ENCODE measurements around the gene EEF1A1.
"Not testable (repeated sequence)": the region's sequence is repeated elsewhere in the genome, so short reads cannot be mapped to it uniquely, and the experiment has no call there.

EEF1A1 gene
- 9,341 to 10,160 reads per million in 2 donors for total RNA-seq

DNA sequence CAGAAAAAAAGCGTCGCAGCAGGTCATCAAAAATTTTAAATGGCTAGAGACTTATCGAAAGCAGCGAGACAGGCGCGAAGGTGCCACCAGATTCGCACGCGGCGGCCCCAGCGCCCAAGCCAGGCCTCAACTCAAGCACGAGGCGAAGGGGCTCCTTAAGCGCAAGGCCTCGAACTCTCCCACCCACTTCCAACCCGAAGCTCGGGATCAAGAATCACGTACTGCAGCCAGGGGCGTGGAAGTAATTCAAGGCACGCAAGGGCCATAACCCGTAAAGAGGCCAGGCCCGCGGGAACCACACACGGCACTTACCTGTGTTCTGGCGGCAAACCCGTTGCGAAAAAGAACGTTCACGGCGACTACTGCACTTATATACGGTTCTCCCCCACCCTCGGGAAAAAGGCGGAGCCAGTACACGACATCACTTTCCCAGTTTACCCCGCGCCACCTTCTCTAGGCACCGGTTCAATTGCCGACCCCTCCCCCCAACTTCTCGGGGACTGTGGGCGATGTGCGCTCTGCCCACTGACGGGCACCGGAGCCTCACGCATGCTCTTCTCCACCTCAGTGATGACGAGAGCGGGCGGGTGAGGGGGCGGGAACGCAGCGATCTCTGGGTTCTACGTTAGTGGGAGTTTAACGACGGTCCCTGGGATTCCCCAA lies at the start of gene EEF1A1:
Gene EEF1A1, minus strand, starts transcription at position 345 of the 663 bp plus-strand sequence. CDS start 1,006 bp downstream, outside the sequence.
- peak; percentile 92 for DNase-seq

- DNase-seq, result no peak
Observed at GRCh38 chr6:73569121-73569520, 48.3 kb upstream of the EEF1A1 start.

GRCh38 chr6:73566954-73567591 lies 46.2 kb upstream of the EEF1A1 start:
- DNase-seq, result no peak

- not testable (repeated sequence) for DNase-seq
Observed at GRCh38 chr6:73566486-73566871, 45.6 kb upstream of the EEF1A1 start.

DNA sequence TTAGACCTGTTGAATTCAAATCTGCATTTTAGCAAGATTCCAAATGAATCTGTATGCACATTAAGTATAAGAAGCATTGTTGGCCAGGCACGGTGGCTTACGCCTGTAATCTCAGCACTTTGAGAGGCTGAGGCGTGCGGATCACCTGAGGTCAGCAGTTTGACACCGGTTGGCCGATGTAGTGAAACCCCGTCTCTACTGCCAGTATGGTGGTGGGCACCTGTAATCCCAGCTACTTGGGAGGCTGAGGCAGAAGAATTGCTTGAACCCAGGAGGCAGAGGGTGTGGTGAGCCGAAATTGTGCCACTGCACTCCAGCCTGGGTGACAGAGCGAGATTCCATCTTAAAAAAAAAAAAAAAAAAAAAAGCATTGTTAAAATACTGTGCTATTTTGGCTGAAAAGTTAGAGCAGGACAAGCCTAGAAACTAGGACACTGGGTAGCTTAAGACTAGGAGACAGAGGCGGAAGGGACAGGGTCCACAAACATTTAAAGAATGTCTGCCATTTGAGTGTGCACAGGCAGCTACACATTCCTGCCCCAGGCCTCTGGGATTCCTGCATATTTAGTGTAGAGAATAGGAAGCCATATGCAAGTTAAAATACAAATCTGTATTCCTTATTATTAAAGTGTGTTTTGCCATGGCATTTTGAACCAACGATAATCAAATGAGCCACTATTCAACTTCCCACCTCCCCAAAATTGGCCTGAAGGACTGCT lies 45.1 kb upstream of the EEF1A1 start:
- no peak for DNase-seq

DNA sequence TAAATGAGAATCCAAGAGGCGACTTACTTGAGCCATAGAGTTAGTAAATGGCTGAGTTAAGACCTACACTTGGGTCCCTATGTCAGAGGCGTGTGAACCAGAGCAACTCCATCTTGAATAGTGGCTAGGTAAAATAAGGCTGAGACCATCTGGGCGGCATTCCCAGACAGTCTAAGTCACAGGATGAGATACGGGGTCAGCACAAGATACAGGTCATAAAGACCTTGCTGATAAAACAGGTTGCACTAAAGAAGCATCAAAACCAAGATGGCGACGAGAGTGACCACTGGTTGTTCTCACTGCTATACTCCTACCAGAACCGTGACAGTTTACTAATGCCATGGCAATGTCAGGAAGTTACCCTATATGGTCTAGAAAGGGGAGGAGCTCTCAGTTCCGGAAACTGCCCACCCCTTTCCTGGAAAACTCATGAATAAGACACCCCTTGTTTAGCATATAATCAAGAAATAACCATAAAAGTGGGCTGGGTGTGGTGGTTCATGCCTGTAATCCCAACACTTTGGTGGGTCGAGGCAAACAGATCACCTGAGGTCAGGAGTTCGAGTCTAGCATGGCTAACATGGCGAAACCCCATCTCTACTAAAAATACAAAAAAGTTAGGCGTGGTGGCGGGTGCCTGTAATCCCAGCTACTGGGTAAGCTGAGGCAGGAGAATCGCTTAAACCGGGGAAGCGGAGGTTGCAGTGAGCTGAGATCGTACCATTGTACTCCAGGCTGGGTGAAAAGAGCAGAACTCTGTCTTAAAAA lies 43.9 kb upstream of the EEF1A1 start:
- DNase-seq, result no peak

DNA sequence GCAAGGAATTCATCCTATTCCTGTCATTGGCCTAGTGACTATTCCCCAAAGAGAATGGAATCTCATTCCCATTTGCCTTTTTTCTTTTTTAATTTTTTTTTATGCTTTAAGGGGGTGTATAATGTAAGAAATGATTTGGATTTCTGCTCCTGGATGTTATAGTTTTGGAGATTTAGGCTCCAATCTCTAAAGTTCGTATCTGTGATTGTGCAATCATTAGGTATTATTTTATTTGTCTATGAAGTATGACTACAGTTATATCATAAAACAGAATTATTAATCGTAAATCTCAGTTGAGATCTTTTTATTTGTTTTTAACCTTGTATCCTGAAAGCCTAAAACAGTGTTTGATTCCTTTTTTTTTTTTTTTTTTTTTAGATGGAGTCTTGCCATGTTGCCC lies 41.7 kb upstream of the EEF1A1 start:
- DNase-seq, result no peak

DNA sequence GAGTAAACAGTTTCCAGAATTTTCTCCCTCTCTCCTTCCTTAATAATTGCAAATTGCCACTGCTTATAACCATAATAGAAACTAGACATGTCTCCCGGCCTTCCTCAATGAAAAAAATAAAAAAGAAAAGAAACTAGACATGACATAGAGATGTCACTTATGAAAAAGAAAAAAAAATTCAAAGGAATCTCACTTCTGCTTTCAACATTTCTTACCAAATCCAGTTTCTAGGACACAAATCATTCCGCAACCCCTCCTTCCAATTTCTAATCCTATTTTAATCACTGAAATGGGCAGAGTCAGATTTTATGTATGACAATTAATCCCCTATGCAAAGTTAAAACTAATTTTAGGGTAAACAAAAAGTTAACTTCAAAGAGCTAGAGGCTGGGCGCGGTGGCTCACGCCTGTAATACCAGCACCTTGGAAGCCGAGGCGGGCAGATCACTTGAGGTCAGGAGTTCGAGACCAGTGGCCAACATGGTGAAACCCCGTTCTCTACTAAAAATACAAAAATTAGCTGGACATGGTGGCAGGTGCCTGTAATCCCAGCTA lies 40.1 kb upstream of the EEF1A1 start:
- no peak for DNase-seq

DNA sequence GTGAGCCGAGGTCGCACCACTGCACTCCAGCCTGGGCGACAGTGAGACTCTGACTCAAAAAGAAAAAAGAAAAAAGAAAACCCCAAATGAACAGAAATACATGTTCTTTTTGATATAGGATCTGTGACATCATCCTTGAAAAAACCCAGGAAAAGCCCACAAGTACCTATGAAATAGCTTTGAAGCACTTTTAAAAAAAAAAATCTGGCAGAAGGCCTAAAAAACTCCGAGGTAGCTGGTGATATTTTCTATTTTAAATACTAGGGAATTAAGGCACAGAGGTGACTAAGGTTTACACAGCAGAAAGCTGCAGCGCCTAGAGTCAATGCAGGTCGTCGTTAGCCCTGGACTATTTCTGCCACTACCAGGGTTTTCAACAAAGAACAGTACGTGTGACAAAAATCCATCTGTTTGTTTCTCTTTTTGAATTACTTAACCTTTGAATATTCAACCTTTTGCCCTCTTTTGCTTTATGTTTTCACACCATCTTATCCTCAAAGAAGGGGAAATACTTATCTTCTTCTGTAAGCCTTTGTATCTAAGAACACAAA lies 39.4 kb upstream of the EEF1A1 start:
- DNase-seq, result no peak

GRCh38 chr6:73559399-73559794 lies 38.6 kb upstream of the EEF1A1 start:
- DNase-seq, result not testable (repeated sequence)

DNA sequence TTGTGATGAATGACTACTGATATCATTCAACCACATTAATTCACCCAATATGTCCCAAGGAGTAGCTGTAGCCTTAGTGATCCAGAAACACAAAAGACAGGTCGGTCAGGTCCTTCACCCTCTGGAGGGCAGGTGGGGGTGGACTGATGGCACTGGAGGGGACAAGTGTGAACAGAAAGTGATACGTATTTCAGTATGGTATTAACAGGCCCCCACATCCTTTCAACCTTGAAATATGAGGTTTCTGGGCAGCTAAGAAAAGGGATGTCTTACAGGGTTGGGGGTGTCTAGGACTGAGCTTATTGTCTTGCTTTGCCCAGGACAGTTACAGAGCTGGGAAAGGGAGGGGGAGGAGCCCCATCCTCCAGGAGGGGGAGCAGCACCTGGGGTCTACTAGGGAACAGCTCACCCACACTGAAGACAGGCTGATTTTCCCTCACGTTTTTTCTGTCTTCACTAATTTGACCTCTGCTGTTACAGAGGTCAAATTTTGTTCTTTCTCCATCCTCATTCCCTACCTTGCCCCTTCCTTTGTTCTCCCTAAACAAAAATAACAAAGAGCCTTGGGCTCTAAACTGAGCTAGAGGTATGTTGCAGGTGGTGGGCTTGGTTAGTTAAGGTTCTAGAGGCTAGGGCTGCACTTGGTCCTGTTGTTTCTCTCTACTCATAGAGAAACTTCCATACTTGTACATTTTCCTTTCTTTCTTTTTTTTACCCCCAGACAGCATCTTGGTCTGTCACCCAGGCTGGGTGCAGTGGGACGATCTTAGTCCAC lies 38.0 kb upstream of the EEF1A1 start:
- no peak for DNase-seq

- DNase-seq, result no peak
Observed at GRCh38 chr6:73556836-73557235, 36.0 kb upstream of the EEF1A1 start.

DNA sequence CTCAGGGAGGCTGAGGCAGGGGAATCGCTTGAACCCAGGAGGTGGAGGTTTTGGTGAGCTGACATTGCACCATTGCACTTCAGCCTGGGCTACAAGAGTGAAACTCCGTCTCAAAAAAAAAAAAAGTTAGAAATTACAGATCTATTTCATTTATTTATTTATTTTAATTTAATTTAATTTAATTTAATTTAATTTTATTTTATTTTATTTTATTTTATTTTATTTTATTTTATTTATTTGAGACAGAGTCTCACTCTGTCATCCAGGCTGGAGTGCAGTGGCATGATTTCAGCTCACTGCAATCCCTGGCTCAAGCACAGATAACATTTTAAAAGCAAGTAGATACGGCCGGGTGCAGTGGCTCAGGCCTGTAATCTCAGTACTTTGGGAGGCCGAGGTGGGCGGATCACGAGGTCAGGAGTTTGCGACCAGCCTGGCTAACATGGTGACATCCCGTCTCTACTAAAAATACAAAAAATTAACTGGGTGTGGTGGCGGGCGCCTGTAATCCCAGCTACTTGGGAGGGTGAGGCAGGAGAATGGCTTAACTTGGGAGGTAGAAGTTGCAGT lies 34.6 kb upstream of the EEF1A1 start:
- not testable (repeated sequence) for DNase-seq

GRCh38 chr6:73551115-73551514 lies 30.3 kb upstream of the EEF1A1 start:
- DNase-seq, result not testable (repeated sequence)

DNA sequence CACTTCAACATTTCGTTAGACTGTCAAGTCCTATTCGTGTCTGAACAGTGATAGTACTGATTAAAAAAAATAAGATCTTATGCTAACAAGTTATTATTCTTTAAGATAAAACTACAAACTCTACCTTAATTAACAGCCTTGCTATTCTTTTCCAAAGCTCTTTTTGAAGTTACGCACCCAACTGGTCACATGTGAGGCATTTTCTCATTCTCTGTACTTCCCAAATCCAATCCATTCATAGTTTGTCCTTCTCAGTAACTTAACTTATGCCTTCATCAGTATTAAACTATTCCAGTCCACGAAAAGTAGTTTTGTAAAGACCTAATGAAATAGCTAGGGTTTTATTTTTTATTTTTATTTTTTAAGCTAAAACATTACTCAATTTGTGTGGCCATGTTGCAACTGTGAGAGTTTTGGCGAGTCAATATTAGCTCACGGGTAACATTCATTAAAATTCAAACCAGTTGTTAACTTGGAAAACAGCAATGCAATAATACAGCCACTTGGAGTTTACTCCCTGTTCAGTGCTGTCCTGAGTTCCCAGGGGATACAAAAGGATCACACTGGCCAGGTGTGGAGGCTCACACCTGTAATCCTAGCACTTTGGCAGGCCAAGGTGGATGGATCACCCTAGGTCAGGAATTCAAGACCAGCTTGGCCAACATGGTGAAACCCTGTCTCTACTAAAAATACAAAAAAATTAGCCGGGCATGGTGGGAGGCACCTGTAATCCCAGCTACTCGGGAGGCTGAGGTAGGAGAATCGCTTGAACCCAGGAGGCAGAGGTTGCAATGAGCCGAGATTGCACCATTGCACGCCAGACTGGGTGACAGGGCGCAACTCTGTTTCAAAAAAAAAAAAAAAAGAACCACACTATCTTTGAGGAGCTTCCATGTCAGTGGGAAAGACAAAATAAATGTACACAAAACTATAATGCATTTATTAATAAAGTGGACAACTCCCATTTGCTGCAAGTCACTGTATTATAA lies 27.9 kb upstream of the EEF1A1 start:
- DNase-seq, result no peak

GRCh38 chr6:73547036-73547435 lies 26.2 kb upstream of the EEF1A1 start:
- DNase-seq, result no peak

DNA sequence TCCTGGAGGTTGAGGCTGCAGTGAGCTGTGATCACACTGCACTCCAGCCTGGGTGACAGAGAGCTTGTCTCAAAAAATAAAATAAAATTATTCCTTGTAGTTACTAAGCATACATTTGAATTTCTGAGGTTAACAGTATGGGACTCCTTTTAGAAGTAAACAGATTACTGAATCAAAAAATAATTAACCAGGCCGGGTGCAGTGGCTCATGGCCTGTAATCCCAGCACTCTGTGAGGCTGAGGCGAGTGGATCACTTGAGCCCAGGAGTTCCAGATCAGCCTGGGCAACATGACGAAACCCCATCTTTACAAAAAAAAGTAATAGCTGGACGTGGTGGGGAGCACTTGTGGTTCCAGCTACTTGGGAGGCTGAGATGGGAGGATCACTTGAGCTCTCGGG lies 22.1 kb upstream of the EEF1A1 start:
- DNase-seq, result no peak

DNA sequence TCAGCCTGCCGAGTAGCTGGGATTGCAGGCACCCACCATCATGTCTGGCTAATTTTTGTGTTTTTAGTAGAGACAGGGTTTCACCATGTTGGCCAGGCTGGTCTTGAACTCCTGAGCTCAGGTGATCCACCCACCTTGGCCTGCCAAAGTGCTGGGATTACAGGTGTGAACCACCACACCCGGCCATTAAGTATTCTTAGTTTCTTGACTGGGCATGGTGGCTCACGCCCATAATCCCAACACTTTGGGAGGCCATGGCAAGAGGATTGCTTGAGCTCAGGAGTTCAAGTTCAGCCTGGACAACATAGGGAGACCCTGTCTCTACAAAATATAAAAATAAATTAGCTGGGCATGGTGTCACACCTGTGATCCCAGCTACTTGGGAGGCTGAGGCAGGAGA lies 21.6 kb upstream of the EEF1A1 start:
- DNase-seq, result not testable (repeated sequence)

GRCh38 chr6:73538116-73538779 lies 17.4 kb upstream of the EEF1A1 start:
- DNase-seq, result no peak

Measured in activated gamma-delta T cell (primary cell).